Measurements from ENCODE around the gene SLC5A2.
"Not testable (repeated sequence)": the region's sequence is repeated elsewhere in the genome, so short reads cannot be mapped to it uniquely, and the experiment has no call there.

Gene SLC5A2

GRCh38 chr16:31513884-31514283 lies 31.0 kb downstream of the SLC5A2 start:
- no peaks in the 10 kb centered on the region for H3K27me3 ChIP-seq (replicated peaks; ENCODE audit: control insufficient read depth, insufficient read depth, low read length)
- H3K36me3 ChIP-seq (ENCODE audit: control insufficient read depth, insufficient read depth, low read length): no peaks in the 10 kb centered on the region
- no peak overlapping the region for H3K4me3 ChIP-seq (replicated peaks; ENCODE audit: low read depth, low read length)
- TF ChIP-seq CTCF (IDR thresholded peaks at IDR 0.05; ENCODE audit: insufficient read depth, low read length, poor library complexity, severe bottlenecking): no peak
- DNase-seq (ENCODE audit: extremely low read depth, insufficient read length): no peak

- Histone ChIP-seq H3K36me3 (ENCODE audit: control insufficient read depth, insufficient read depth, low read length) (no peaks in the 10 kb centered on the region), H3K4me3 (replicated peaks; ENCODE audit: low read depth, low read length) (no peak overlapping the region), H3K27me3 (replicated peaks; ENCODE audit: control insufficient read depth, insufficient read depth, low read length) (no peaks in the 10 kb centered on the region)
- DNase-seq (ENCODE audit: extremely low read depth, insufficient read length): no peak
- TF ChIP-seq CTCF (IDR thresholded peaks at IDR 0.05; ENCODE audit: insufficient read depth, low read length, poor library complexity, severe bottlenecking): no peak
Observed at GRCh38 chr16:31517800-31518402, 35.0 kb downstream of the SLC5A2 start.

DNA sequence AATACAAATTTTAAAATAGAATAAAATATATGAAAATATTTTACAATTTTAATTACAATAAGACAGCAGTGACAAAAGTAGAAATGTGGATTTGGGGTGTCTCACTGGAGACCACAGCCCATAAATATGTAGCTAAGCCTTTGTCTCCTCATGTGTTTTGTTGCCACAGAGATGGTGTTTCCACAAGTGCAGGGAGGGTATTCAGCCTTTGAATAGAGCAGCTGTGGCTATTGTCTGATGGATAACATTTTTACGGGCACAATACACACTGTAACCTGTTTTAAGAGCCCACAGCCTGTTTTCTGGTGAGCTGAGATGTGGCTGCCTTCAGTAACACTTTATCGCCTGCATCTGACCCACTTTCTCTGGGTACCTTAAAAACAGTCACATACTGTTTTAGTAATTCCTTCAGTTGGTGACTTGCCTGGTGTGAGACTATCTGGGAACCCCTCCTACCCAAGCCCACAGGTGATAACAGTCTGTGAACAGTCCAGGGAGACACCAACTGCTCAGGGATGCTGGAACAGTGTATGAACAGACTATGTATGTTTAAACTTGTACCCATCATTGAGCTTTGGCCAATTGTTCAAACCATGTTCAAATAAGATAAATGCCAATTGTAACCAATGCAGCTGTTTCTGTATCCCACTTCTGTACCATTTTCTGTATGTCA lies 37.0 kb downstream of the SLC5A2 start:
- H3K4me3 ChIP-seq (replicated peaks; ENCODE audit: low read depth, low read length): no peak overlapping the region
- DNase-seq (ENCODE audit: extremely low read depth, insufficient read length): no peak

GRCh38 chr16:31521368-31521767 lies 38.4 kb downstream of the SLC5A2 start:
- TF ChIP-seq CTCF (IDR thresholded peaks at IDR 0.05; ENCODE audit: insufficient read depth, low read length, poor library complexity, severe bottlenecking): no peak
- no peak for DNase-seq (ENCODE audit: extremely low read depth, insufficient read length)
- no peaks in the 10 kb centered on the region for H3K36me3 ChIP-seq (ENCODE audit: control insufficient read depth, insufficient read depth, low read length)
- H3K4me3 ChIP-seq (replicated peaks; ENCODE audit: low read depth, low read length): no peak overlapping the region
- H3K27me3 ChIP-seq (replicated peaks; ENCODE audit: control insufficient read depth, insufficient read depth, low read length): no peaks in the 10 kb centered on the region

More for the DNA sequence above, 37.0 kb downstream of the SLC5A2 start:
- no peaks in the 10 kb centered on the region for H3K36me3 ChIP-seq (ENCODE audit: control insufficient read depth, insufficient read depth, low read length)
- no peak for TF ChIP-seq CTCF (IDR thresholded peaks at IDR 0.05; ENCODE audit: insufficient read depth, low read length, poor library complexity, severe bottlenecking)
- H3K27me3 ChIP-seq (replicated peaks; ENCODE audit: control insufficient read depth, insufficient read depth, low read length): no peaks in the 10 kb centered on the region

DNA sequence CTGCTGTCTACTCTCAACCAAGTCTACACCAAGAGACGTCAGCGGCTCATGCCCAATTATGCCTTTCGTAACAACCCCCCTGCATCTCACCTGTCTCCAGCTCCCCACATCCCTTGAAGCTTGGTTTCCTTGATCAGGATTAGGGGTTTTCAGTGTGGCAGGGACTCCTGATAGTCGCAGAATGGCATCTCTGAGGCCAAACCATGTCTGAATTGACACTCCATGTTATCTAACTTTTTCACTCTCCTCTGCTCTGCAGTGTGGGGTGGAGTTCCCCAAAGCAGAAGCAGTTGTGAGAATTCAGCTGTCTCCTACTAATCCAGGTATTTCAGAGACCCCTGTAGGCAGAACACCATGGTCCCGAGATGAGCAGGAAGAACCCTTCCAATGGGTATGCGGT lies 39.1 kb downstream of the SLC5A2 start:
- H3K4me3 ChIP-seq (replicated peaks; ENCODE audit: low read depth, low read length): no peak overlapping the region
- H3K36me3 ChIP-seq (ENCODE audit: control insufficient read depth, insufficient read depth, low read length): no peaks in the 10 kb centered on the region
- H3K27me3 ChIP-seq (replicated peaks; ENCODE audit: control insufficient read depth, insufficient read depth, low read length): no peaks in the 10 kb centered on the region
- no peak for TF ChIP-seq CTCF (IDR thresholded peaks at IDR 0.05; ENCODE audit: insufficient read depth, low read length, poor library complexity, severe bottlenecking)
- DNase-seq (ENCODE audit: extremely low read depth, insufficient read length): no peak

- H3K36me3 ChIP-seq (ENCODE audit: control insufficient read depth, insufficient read depth, low read length); DNase-seq (ENCODE audit: extremely low read depth, insufficient read length); H3K4me3 ChIP-seq (replicated peaks; ENCODE audit: low read depth, low read length); H3K27me3 ChIP-seq (replicated peaks; ENCODE audit: control insufficient read depth, insufficient read depth, low read length): not testable (repeated sequence)
Observed at GRCh38 chr16:31523768-31524167, 40.8 kb downstream of the SLC5A2 start.

All from GM06990 (cell line).